ENCODE measurements around the gene ALLC. TPM values are rescaled to one million over a fixed set of nuclear protein-coding genes. Genes with fewer than 3 reads are reported as not detected.

Gene ALLC
- polyA plus RNA-seq, 1 experiment, result not detected

GRCh38 chr2:3689998-3690748 is 32.2 kb downstream of the ALLC start:
- TF ChIP-seq, protein P1, sequence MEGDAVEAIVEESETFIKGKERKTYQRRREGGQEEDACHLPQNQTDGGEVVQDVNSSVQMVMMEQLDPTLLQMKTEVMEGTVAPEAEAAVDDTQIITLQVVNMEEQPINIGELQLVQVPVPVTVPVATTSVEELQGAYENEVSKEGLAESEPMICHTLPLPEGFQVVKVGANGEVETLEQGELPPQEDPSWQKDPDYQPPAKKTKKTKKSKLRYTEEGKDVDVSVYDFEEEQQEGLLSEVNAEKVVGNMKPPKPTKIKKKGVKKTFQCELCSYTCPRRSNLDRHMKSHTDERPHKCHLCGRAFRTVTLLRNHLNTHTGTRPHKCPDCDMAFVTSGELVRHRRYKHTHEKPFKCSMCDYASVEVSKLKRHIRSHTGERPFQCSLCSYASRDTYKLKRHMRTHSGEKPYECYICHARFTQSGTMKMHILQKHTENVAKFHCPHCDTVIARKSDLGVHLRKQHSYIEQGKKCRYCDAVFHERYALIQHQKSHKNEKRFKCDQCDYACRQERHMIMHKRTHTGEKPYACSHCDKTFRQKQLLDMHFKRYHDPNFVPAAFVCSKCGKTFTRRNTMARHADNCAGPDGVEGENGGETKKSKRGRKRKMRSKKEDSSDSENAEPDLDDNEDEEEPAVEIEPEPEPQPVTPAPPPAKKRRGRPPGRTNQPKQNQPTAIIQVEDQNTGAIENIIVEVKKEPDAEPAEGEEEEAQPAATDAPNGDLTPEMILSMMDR (IDR thresholded peaks at IDR 0.05; ENCODE audit: insufficient read depth, low read depth, low read length), result no peak
- no peak for DNase-seq (ENCODE audit: low read depth)
- CTCF ChIA-PET, result no interaction called here

DNA sequence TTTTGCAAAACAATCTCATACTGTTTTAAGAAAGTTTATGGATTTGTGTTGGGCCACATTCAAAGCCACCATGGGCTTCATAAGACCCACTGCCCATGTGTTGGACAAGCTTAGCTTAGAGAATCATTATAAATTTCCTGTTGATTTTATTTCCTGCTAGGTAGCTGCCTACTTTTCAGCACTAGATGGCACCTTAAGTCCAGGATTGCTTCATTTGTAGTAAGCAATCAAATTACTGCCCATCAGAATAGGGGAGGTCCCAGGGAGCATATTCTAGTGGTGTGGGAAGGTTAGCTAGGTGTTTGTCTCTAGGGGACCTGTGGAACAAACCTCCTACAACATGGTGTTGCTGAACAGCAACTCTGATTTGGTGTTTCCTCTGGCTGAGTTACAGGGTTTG is 34.4 kb downstream of the ALLC start:
- no peak for DNase-seq (ENCODE audit: low read depth)
- no peaks in the 10 kb centered on the region for H3K27me3 ChIP-seq (ENCODE audit: control insufficient read depth, insufficient read depth, low read length)
- H3K36me3 ChIP-seq (ENCODE audit: control insufficient read depth, insufficient read depth, low read length), result no peaks in the 10 kb centered on the region
- H3K4me3 ChIP-seq (ENCODE audit: low read depth, low read length), result no peak overlapping the region
- TF ChIP-seq, protein P1 (IDR thresholded peaks at IDR 0.05; ENCODE audit: insufficient read depth, low read depth, low read length), result peak; percentile 24; the same call in 1 of the 2 replicates
- CTCF ChIA-PET, result interaction anchor here (1.0 to 1.1 kb wide), 2 partner anchors 11 to 32 kb away, joined by 3 read pairs; partner anchors contain the start of gene DCDC2C
- POLR2A ChIA-PET, result no interaction called here

More at GRCh38 chr2:3689998-3690748, 32.2 kb downstream of the ALLC start:
- Histone ChIP-seq H3K36me3 (ENCODE audit: control insufficient read depth, insufficient read depth, low read length) (no peaks in the 10 kb centered on the region), H3K4me3 (ENCODE audit: low read depth, low read length) (no peak overlapping the region), H3K27me3 (ENCODE audit: control insufficient read depth, insufficient read depth, low read length) (no peaks in the 10 kb centered on the region)
- POLR2A ChIA-PET, result no interaction called here

DNA sequence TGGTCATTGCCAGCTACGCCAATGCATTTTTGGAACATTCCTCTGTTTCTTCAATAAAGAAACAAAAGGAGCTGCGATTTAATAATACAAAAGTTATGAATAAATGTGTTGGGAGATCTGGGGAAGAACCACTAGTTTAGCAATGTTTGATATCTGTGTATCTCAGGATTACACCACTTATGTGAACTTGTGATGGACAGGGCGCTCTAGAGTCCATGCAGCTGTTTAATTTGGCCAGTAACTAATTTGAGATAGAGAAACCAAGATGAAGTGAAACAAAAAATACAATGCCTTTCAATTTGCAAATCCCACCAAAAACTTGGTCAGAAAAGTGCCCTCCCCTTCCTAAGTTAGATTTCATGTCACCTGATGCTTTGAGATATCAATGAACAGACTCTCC is 38.5 kb downstream of the ALLC start:
- CTCF ChIA-PET, result no interaction called here
- POLR2A ChIA-PET, result no interaction called here

GRCh38 chr2:3701071-3701470 is 43.1 kb downstream of the ALLC start:
- Histone ChIP-seq H3K27me3 (ENCODE audit: control insufficient read depth, insufficient read depth, low read length) (no peaks in the 10 kb centered on the region), H3K36me3 (ENCODE audit: control insufficient read depth, insufficient read depth, low read length) (no peaks in the 10 kb centered on the region), H3K4me3 (ENCODE audit: low read depth, low read length) (no peak overlapping the region)
- TF ChIP-seq, protein P1 (IDR thresholded peaks at IDR 0.05; ENCODE audit: insufficient read depth, low read depth, low read length), result no peak
- DNase-seq (ENCODE audit: low read depth), result no peak
- POLR2A ChIA-PET, result no interaction called here
- CTCF ChIA-PET, result no interaction called here

More for the DNA sequence above, 38.5 kb downstream of the ALLC start:
- no peak overlapping the region for H3K4me3 ChIP-seq (ENCODE audit: low read depth, low read length)
- no peak for DNase-seq (ENCODE audit: low read depth)
- H3K36me3 ChIP-seq (ENCODE audit: control insufficient read depth, insufficient read depth, low read length), result no peaks in the 10 kb centered on the region
- no peaks in the 10 kb centered on the region for H3K27me3 ChIP-seq (ENCODE audit: control insufficient read depth, insufficient read depth, low read length)
- TF ChIP-seq, protein P1 (IDR thresholded peaks at IDR 0.05; ENCODE audit: insufficient read depth, low read depth, low read length), result no peak

DNA sequence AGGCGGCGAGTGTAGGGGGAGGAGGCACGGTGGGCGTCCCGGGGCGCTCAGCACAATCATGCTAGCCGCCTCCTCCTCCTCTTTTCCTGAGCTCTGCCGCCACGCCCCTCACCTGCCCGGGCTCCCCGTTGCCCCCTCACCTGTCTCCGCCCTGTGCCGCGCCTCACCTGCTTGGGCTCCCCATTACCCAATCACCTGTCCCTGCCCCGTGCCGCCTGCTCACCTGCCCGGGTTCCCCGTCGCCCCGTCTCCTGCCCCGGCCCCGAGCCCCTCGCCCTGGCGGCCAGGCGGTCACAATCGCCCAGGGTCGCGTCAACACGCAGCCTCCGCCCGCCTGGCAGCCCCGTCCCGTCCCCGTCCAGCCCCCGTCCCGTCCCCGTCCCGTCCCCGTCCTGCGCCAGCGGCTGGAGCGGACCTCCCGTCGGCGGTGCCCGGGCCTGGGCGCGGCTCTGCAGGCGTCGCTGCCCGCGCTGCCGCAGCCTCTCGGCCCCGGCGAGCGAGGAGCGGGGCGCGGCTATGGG is 45.3 kb downstream of the ALLC start, which contains the start of gene DCDC2C:
TSS of gene DCDC2C (plus strand) at position 340 of the 521 bp plus-strand sequence. CDS start at position 517, 177 bp downstream.
- no peak within 1 kb of the TSS for H3K4me3 ChIP-seq (ENCODE audit: low read depth, low read length)
- CTCF ChIA-PET, result interaction anchor here (0.9 kb wide), 1 partner anchor 11 kb away, joined by 3 read pairs; no protein-coding TSS in a partner anchor

More for the DNA sequence above, 45.3 kb downstream of the ALLC start, which contains the start of gene DCDC2C:
- no peaks in the 10 kb centered on the region for H3K36me3 ChIP-seq (ENCODE audit: control insufficient read depth, insufficient read depth, low read length)
- H3K27me3 ChIP-seq (ENCODE audit: control insufficient read depth, insufficient read depth, low read length), result no peaks in the 10 kb centered on the region
- DNase-seq (ENCODE audit: low read depth), result no peak
- POLR2A ChIA-PET, result no interaction called here
- TF ChIP-seq, protein P1 (IDR thresholded peaks at IDR 0.05; ENCODE audit: insufficient read depth, low read depth, low read length), result no peak
